ENCODE results near the gene TCP10L. TPM values are rescaled to one million over a fixed set of nuclear protein-coding genes. Genes with fewer than 3 reads are reported as not detected.

Gene TCP10L
- total and polyA plus RNA-seq, 4 donors = 1.1 to 8.0 (median 2.8) TPM

DNA sequence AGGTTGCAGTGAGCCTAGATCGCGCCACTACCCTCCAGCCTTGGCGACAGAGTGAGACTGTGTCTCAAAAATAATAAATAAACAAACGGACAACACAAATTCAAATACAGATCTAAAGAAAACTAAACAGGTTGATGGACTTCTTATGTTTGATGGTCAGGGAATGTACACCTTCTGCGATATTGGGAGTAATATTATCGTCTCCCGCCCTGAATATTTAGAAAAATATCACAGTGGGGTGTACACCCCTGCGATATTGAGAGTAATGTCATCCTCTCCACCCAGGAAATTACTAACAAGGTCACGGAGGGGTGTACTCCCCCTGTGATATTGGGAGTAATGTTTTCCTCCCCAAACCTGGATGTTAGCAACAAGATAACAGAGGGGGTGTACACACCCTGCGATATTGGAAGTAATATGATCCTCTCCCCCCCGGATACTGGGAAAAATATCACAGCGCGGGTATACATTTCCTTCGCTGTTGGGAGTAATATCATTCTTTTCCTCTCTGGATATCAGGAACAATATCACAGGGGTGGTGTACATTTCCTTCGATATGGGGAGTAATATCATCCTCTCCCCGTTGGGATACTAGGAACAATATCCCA lies 28.2 kb upstream of the TCP10L start:
- peaks cover 0 to 16% (median 5%) of the 10 kb centered on the region in 4 donors for H3K4me1 ChIP-seq (ENCODE audit: control insufficient read depth in 4 of 4, insufficient read depth in 4 of 4, low read length in 3 of 4)
- H3K9me3 ChIP-seq (ENCODE audit: control insufficient read depth in 4 of 4, low read length in 3 of 4) = no peaks in the 10 kb centered on the region
- WGBS = 71% methylated on average over 16 of the region's 16 CpGs
- H3K9ac ChIP-seq (ENCODE audit: low read depth in 1 of 2, low read length in 2 of 2) = peak overlapping the region in 1 of 2 donors; percentile 93
- peaks cover 0 to 9% (median 3%) of the 10 kb centered on the region in 4 donors for H3K36me3 ChIP-seq (ENCODE audit: control insufficient read depth in 4 of 4, insufficient read depth in 3 of 4, low read depth in 1 of 4, low read length in 3 of 4)
- H3K27me3 ChIP-seq (ENCODE audit: control insufficient read depth in 4 of 4, insufficient read depth in 4 of 4, low read length in 3 of 4) = no peaks in the 10 kb centered on the region
- H3K27ac ChIP-seq (ENCODE audit: low read depth in 1 of 2, low read length in 2 of 2) = peak overlapping the region; percentile 48 to 69
- TF ChIP-seq JUND (IDR thresholded peaks at IDR 0.05) = no peak
- TF ChIP-seq RXRA (IDR thresholded peaks at IDR 0.05) = no peak
- DNase-seq (ENCODE audit: low spot score) = no peak
- peak overlapping the region; percentile 76 to 89 (median 77) for H3K4me3 ChIP-seq (ENCODE audit: low read depth in 1 of 3, low read length in 3 of 3)

DNA sequence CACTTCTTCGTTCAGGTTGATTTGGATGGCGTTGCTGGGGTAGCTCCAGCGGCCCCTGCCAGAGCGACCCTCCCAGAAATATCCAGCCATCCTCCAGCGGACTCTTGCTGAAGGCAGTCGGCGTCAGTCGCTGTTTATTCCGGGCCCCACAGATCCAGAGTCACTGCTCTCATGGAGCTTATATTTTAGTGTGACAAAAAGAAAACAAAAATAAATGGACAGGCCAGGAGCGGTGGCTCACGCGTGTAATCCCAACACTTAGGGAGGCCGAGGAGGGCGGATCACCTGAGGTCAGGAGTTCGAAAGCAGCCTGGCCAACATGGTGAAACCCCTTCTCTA lies 27.6 kb upstream of the TCP10L start:
- H3K4me1 ChIP-seq (ENCODE audit: control insufficient read depth in 4 of 4, insufficient read depth in 4 of 4, low read length in 3 of 4) = peaks cover 0 to 16% (median 5%) of the 10 kb centered on the region in 4 donors
- H3K4me3 ChIP-seq (ENCODE audit: low read depth in 1 of 3, low read length in 3 of 3) = peak overlapping the region; percentile 76 to 89 (median 77)
- H3K9ac ChIP-seq (ENCODE audit: low read depth in 1 of 2, low read length in 2 of 2) = peak overlapping the region; percentile 51 to 93
- TF ChIP-seq TAF1 (conservative IDR thresholded peaks at IDR 0.05) (no peak), RXRA (IDR thresholded peaks at IDR 0.05) (peak in 1 of 2 donors; percentile 16)
- 1% methylated on average over 15 of the region's 15 CpGs for WGBS
- H3K9me3 ChIP-seq (ENCODE audit: control insufficient read depth in 4 of 4, low read length in 3 of 4) = no peaks in the 10 kb centered on the region
- no peak for DNase-seq (ENCODE audit: low spot score)
- H3K27me3 ChIP-seq (ENCODE audit: control insufficient read depth in 4 of 4, insufficient read depth in 4 of 4, low read length in 3 of 4) = no peaks in the 10 kb centered on the region
- H3K36me3 ChIP-seq (ENCODE audit: control insufficient read depth in 4 of 4, insufficient read depth in 3 of 4, low read depth in 1 of 4, low read length in 3 of 4) = peaks cover 0 to 9% (median 3%) of the 10 kb centered on the region in 4 donors
- H3K27ac ChIP-seq (ENCODE audit: low read depth in 1 of 2, low read length in 2 of 2) = peak overlapping the region; percentile 48 to 69

DNA sequence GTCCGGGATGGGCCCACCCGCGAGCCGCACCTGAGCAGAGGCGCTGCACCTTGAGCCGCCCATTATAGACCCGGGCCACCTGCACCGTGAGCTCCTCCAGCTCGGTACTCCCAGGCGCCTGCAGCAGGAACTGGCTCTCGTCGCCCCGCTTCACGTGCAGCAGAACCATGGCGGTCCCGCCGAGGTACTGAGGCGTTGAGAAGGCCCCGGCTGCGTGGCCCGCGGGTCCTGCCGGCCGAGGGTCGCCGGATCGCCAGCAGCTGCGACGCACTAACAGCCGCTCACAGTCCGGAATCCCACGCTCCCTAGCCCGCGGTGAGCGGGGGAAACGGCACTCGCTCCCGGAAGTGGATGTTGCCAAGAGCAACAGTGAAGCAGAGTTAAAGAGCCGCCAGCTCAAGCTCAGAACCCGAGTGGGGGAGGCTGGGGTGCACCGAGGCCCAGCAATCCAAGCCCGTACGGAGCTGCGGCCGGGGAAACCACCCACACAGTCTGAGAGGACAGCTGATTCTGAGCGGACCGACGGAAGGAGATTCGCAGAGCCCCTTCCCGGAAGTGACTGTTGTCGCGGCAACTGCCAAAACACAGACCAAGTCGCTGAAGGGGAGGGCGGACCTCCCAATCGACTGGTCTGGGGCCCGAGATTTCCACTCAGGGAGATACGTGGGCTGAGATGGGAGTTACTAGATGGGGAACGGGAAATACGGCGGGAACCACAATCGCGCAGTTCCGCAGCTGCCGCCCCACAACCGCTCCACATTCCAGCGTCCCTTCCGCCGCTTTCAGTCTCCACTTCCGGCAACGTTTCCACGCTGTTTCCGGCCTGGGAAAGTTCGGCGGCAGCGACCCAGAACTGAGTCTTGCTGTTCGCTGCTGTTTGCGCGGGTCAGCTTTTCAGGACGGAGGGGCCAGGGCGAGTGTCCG lies 27.0 kb upstream of the TCP10L start, which contains the start of gene CFAP298:
Gene CFAP298, minus strand, starts transcription at position 303 of the 924 bp plus-strand sequence. Its CDS starts 134 bp downstream, at position 169.
- no peaks in the 10 kb centered on the region for H3K9me3 ChIP-seq (ENCODE audit: control insufficient read depth in 4 of 4, low read length in 3 of 4)
- peaks cover 0 to 16% (median 5%) of the 10 kb centered on the region in 4 donors for H3K4me1 ChIP-seq (ENCODE audit: control insufficient read depth in 4 of 4, insufficient read depth in 4 of 4, low read length in 3 of 4)
- under 1% methylated on average over 81 of the region's 81 CpGs for WGBS
- H3K9ac ChIP-seq (ENCODE audit: low read depth in 1 of 2, low read length in 2 of 2) = peak within 1 kb of the TSS; percentile 90 to 93
- peaks cover 0 to 9% (median 3%) of the 10 kb centered on the region in 4 donors for H3K36me3 ChIP-seq (ENCODE audit: control insufficient read depth in 4 of 4, insufficient read depth in 3 of 4, low read depth in 1 of 4, low read length in 3 of 4)
- H3K4me3 ChIP-seq (ENCODE audit: low read depth in 1 of 3, low read length in 3 of 3) = peak within 1 kb of the TSS; percentile 76 to 89 (median 77)
- no peaks in the 10 kb centered on the region for H3K27me3 ChIP-seq (ENCODE audit: control insufficient read depth in 4 of 4, insufficient read depth in 4 of 4, low read length in 3 of 4)
- TF ChIP-seq JUND (IDR thresholded peaks at IDR 0.05) (no peak), RAD21 (IDR thresholded peaks at IDR 0.05) (no peak), YY1 (IDR thresholded peaks at IDR 0.05) (peak; percentile 67), EGR1 (IDR thresholded peaks at IDR 0.05; ENCODE audit: low read depth in 2 of 2) (peak; percentile 91), HNF4A (conservative IDR thresholded peaks at IDR 0.05) (peak in 1 of 2 donors; percentile 13), RXRA (IDR thresholded peaks at IDR 0.05) (peak; percentile 33), NR2F2 (IDR thresholded peaks at IDR 0.05) (peak; percentile 55), HNF4G (IDR thresholded peaks at IDR 0.05) (no peak), SP1 (IDR thresholded peaks at IDR 0.05) (peak; percentile 56), FOXA2 (IDR thresholded peaks at IDR 0.05) (no peak), GABPA (IDR thresholded peaks at IDR 0.05 in 1 of 2, conservative IDR thresholded peaks at IDR 0.05 in 1 of 2) (peak; percentile 93 to 98), FOXA1 (IDR thresholded peaks at IDR 0.05) (no peak)
- TF ChIP-seq, protein P1, sequence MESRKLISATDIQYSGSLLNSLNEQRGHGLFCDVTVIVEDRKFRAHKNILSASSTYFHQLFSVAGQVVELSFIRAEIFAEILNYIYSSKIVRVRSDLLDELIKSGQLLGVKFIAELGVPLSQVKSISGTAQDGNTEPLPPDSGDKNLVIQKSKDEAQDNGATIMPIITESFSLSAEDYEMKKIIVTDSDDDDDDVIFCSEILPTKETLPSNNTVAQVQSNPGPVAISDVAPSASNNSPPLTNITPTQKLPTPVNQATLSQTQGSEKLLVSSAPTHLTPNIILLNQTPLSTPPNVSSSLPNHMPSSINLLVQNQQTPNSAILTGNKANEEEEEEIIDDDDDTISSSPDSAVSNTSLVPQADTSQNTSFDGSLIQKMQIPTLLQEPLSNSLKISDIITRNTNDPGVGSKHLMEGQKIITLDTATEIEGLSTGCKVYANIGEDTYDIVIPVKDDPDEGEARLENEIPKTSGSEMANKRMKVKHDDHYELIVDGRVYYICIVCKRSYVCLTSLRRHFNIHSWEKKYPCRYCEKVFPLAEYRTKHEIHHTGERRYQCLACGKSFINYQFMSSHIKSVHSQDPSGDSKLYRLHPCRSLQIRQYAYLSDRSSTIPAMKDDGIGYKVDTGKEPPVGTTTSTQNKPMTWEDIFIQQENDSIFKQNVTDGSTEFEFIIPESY (IDR thresholded peaks at IDR 0.05) = peak; percentile 40
- TF ChIP-seq, protein P2, sequence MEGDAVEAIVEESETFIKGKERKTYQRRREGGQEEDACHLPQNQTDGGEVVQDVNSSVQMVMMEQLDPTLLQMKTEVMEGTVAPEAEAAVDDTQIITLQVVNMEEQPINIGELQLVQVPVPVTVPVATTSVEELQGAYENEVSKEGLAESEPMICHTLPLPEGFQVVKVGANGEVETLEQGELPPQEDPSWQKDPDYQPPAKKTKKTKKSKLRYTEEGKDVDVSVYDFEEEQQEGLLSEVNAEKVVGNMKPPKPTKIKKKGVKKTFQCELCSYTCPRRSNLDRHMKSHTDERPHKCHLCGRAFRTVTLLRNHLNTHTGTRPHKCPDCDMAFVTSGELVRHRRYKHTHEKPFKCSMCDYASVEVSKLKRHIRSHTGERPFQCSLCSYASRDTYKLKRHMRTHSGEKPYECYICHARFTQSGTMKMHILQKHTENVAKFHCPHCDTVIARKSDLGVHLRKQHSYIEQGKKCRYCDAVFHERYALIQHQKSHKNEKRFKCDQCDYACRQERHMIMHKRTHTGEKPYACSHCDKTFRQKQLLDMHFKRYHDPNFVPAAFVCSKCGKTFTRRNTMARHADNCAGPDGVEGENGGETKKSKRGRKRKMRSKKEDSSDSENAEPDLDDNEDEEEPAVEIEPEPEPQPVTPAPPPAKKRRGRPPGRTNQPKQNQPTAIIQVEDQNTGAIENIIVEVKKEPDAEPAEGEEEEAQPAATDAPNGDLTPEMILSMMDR (IDR thresholded peaks at IDR 0.05; ENCODE audit: low read depth, low read length, missing input control) = no peak
- TF ChIP-seq, protein P3, sequence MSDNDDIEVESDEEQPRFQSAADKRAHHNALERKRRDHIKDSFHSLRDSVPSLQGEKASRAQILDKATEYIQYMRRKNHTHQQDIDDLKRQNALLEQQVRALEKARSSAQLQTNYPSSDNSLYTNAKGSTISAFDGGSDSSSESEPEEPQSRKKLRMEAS (IDR thresholded peaks at IDR 0.05) = peak; percentile 100
- TF ChIP-seq, protein P4, sequence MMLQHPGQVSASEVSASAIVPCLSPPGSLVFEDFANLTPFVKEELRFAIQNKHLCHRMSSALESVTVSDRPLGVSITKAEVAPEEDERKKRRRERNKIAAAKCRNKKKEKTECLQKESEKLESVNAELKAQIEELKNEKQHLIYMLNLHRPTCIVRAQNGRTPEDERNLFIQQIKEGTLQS (IDR thresholded peaks at IDR 0.05) = no peak
- TF ChIP-seq, protein P5, sequence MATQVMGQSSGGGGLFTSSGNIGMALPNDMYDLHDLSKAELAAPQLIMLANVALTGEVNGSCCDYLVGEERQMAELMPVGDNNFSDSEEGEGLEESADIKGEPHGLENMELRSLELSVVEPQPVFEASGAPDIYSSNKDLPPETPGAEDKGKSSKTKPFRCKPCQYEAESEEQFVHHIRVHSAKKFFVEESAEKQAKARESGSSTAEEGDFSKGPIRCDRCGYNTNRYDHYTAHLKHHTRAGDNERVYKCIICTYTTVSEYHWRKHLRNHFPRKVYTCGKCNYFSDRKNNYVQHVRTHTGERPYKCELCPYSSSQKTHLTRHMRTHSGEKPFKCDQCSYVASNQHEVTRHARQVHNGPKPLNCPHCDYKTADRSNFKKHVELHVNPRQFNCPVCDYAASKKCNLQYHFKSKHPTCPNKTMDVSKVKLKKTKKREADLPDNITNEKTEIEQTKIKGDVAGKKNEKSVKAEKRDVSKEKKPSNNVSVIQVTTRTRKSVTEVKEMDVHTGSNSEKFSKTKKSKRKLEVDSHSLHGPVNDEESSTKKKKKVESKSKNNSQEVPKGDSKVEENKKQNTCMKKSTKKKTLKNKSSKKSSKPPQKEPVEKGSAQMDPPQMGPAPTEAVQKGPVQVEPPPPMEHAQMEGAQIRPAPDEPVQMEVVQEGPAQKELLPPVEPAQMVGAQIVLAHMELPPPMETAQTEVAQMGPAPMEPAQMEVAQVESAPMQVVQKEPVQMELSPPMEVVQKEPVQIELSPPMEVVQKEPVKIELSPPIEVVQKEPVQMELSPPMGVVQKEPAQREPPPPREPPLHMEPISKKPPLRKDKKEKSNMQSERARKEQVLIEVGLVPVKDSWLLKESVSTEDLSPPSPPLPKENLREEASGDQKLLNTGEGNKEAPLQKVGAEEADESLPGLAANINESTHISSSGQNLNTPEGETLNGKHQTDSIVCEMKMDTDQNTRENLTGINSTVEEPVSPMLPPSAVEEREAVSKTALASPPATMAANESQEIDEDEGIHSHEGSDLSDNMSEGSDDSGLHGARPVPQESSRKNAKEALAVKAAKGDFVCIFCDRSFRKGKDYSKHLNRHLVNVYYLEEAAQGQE (IDR thresholded peaks at IDR 0.05) = peak; percentile 37
- H3K27ac ChIP-seq (ENCODE audit: low read depth in 1 of 2, low read length in 2 of 2) = peak within 1 kb of the TSS; percentile 48 to 69
- peak; percentile 86 for DNase-seq (ENCODE audit: low spot score)
